HL-60/S4 treated with retinoic acid at 250 ng/mL for 4 days and 3 days (cell line): Measurements from ENCODE around the gene GNGT2.

Experiments used
- in situ Hi-C: fragments of 300-500 bp; cut with MboI; formaldehyde crosslinking; loops from 2 replicates; pipeline ENCODE4 v1.7.0; 2022; ENCODE audit warnings: low sequenced_read_pairs

GNGT2 gene

DNA sequence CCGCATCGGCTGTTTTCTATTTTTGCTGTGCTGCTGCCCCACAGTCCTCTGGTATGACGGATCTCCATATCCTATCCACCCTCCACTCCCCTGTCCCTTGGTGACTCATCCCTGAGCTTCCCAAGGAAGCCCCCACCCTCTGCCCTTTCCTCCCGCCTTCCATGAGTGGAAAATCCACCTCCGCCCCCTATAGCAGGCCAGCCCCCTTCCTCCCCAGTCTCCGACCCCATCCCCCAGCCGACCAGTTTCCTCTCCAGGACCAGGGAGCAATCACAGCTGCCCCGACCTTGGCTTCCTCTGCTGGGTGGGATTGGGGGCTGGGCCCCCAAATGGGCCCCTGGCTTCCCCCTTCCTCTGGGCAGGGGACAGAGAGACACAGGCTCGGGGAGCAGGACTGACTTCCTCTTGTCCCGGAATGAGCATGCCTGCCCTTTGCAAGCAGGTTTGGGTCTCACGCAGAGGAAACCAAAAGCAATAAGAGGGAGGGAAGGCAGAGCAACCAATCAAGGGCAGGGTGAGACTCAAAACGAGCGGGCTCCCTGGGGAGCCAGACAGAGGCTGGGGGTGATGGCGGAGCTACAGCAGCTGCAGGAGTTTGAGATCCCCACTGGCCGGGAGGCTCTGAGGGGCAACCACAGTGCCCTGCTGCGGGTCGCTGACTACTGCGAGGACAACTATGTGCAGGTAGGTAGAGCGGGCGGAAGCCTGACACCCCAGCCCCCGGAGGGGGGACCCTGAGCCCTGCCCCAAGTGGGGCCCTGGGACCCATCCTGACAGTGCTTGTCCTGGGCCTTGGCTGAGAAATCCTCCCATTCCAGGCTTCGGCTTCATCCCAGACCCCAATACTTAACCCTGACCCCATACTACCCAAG lies at the start of gene GNGT2, which contains the start of gene ABI3:
Gene GNGT2, minus strand, starts transcription at position 417 of the 872 bp plus-strand sequence. CDS start 3,152 bp downstream, outside the sequence.
Gene ABI3, plus strand, starts transcription at position 550 of the 872 bp plus-strand sequence. Its CDS starts 18 bp downstream, at position 568.
- in situ Hi-C loops = no loop called here

DNA sequence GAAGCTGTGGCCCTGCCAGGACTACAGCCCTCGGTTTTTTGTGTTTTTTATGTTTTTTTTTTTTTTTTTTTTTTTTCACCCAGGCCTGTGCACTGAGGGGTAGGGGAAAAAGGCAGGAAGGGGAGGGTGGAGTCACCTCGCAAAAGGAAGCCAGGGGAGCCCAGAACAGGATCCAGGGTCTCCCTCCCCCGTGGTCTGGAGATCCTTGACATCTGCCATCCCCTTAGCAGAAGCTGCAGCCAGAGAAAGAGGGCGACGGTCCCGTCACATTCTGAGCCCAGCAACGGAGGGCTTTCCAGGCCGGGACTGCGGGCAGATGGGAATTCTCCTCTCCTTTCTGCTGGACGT lies 49.3 kb upstream of the GNGT2 start:
- in situ Hi-C loops = no loop called here

DNA sequence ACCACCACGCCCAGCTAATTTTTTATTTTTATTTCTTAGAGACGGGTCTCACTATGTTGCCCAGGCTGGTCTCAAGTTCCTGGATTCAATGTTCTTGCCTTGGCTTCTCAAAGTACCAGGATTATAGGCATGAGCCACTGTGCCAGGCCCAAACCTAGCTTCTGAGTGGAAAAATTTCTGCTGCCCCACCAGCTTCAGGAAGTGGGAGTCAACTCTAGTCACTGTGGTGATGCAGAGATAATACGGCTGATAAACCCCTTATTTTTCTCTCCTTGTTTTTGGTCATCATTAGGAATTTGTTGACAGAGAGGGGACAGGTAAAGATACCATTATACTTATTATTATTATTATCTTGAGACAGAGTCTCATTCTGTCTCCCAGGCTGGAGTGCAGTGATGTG lies 48.0 kb upstream of the GNGT2 start:
- in situ Hi-C loops = no loop called here

DNA sequence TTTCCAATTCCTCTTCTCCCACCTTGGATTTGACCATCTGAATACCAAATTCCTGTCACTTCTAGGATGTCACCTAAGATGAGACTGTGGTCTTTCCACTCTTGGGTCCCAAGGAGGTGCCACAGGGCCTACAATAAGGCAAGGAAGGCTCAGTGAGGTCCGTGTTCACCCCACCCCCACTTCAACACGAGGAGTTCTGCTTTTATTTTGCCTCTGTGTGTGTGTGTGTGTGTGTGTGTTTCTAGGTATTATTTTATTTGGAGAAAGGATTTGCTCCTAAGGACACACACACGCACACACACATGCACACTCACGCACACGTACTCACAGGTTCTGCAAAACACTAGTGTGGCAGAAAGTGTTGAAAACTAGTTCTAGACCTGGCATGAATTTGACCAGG lies 44.8 kb upstream of the GNGT2 start:
- in situ Hi-C loops = no loop called here

DNA sequence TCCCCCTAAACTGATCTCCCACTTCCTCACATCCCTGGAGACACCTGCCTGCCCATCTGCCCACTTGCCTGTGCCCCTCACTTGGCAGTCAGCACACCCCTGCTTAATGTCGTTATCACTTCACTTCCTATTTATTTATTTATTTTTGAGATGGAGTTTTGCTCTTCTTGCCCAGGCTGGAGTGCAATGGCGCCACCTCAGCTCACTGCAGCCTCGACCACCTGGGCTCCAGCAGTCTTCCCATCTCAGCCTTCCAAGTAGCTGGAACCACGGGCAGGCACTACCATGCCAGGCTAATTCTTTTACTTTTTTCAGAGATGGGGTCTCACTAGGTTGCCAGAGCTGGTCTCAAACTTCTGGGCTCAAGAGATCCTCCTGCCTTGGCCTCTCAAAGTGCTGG lies 43.7 kb upstream of the GNGT2 start:
- in situ Hi-C loops = no loop called here

DNA sequence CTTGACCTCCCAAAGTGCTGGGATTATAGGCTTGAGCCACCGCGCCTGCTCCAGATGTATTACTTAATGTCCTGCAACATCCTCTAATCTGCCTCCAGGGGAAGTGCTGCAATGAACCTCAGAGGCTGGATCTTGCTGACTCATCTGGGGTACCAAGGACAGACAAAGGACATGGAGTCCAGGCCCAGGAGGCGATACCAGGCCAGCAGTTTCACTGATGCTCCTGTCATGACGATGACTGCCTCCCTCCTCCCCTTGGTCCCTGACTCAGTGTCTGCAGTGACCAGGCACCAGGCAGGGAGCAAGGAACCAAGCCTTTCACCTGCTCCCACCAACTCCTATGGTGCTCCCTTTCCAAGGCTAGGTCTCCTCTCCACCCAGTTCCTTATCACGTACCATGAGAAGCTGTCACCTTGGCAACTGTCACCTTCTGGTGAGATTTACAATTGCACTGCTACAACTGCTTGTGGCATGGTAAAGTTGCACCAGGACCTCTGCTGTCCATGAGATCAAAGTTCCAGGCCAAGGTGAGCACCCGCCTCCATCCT lies 41.8 kb upstream of the GNGT2 start:
- in situ Hi-C loops = no loop called here

DNA sequence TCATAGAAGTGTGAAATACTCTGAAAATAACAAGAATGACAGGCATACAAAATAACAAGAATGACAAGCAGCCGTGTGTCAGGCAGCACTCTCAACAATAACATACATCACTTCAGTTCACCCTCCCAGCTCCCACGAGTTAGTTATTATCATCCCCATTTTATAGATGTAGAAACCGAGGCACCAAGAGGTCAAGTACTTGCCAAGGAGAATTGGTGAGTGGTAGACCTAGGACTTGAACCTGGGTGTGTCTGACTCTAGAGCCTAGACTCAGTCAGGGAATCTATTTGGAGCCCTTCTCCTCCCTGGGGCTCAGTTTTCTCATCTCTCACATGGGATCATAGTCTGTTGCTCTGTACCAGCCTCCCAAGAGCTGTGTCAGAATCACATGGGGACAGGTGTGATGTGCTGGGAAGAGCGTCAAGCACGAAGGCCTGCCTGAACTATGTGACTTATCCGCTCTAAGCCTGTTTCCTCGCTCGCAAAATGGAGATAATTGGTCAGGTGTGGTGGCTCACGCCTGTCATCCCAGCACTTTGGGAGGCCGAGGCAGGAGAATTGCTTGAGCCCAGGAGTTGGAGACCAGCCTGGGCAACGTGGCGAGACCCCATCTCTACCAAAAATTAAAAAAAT lies 39.6 kb upstream of the GNGT2 start:
- in situ Hi-C loops = no loop called here

DNA sequence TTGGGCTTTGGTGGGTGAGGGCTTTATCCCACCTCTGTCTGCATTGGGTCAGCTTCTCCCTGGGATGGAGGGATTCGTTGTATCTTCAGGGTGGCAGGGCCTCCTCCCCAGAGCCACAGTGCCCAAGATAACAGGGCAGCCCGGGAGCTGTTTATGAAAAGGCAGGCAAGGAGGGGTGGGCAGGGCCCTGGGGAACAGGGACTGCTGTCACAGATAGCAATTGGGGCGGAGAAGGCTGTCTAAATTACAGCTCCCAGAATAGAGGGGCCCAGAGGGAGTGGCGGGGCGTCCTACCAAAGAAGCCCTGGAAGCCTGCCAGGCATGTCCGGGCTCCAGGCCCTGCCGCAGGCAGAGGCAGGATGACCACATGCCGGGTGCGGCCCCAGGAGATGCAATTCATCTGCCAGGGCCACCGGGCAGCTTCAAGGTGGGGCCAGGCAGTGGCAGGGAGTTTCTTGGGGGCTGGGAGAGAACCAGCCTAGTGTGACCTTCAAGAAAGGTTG lies 39.0 kb upstream of the GNGT2 start:
- in situ Hi-C loops = no loop called here

DNA sequence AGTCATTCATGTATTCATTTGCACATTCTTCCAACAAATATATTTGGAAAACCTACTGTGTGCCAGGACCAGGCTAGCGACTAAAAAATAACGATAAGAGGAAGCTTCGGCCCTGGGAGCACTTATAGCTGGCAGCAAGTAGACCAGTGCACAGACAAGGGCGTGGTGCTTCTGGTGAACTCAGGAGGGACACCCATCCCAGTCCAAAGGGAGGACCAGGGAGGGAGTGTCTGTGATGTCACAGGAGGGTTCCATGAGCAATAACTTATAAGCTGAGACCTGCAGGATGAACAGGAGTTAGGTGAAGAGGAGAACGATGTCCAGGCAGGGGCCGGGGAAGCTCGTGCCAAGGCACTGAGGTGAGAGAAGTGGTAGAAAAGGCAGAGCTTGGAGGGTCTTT lies 37.6 kb upstream of the GNGT2 start:
- in situ Hi-C loops = no loop called here

DNA sequence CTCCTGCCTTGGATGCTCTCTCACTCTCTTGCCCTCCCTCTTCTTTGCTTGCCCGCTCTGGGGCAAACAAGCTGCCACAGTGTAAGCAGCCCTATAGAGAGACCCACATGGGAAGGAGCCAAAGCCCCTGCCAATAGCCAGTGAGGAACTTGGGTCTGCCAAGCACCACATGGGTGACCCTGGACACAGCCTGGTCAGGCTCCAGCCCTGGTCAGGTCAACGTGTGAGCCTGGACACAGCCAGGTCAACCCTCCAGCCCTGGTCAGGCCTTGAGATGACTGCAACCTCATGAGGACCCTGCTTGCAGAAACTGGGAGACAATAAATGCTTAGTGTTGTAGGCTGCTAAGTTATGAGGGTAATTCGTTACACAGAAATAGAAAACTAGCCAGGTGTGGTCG lies 34.5 kb upstream of the GNGT2 start:
- in situ Hi-C loops = no loop called here

DNA sequence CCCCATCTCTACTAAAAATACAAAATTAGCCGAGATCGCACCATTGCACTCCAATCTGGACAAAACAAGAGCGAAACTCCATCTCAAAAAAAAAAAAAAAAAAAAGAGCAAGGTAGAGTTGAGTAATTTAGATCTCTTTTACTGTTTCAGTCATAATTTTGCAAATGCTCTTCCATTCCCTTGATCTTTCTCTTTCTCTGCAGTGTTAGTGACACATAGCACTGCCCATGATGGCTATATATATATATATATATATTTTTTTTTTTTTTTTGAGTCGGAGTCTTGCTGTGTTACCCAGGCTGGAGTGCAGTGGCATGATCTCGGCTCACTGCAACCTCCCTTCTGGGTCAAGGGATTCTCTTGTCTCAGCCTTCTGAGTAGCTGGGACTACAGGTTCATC lies 32.4 kb upstream of the GNGT2 start:
- in situ Hi-C loops = no loop called here

DNA sequence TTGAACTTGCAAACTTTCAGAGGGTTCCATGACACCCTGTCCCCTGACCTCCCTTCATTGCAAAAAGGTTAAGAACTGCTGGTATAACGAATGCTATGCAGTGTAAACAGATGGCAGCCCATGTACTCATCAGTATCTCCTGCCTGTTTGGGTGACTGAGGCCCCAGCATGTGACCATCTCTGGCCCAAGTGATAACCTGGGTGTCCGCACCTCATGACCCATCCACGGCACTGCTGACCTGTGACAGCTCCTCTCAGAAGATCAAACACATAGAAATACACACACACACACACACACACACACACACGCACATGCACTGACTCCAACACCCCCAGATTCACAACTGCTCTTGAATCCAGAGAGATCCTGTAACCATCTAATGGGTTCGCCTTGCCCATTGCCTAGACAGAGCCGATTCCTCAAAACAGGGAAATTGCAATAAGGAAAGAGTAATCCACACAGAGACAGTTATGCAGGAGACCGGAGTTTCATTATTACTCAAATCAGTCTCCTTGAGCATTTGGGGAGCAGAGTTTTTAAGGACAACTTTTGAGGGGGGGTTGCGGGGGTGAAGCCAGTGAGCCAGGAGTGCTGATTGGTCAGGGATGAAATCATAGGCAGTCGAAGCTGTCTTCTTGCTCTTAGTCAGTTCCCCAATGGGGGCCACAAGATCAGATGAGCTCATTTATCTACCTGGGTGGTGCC lies 31.5 kb upstream of the GNGT2 start:
- in situ Hi-C loops = no loop called here

DNA sequence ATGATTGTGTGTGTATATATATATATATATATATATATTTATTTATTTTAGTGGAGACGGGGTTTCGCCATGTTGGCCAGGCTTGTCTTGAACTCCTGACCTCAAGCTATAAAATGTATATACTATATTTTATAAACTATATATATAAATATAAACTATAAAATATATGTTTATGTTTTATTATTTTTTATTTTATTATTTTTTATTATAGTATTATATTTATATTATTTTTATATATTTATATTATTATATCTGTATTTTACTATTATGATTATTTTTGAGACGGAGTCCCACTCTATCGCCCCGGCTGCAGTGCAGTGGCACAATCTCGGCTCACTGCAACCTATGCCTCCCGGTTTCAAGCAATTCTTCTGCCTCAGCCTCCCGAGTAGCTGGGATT lies 30.7 kb upstream of the GNGT2 start:
- in situ Hi-C loops = no loop called here

DNA sequence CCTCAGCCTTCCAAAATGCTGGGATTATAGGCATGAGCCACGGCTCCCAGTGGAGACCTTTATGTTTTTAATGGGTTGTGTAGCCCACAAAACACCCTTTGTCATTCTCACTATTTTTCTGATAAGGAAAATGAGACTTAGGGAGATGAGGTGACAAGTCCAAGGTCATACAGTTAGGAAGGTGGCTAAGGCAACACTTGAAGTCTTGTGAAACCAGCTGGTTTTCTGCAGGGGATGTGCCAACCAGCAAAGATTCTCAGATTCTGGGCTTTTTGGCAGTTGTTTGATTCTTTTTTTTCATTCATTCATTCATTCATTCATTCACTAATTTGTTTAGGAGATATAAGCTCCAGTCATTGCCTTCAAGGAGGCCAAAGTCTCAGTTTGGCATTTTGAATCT lies 30.2 kb upstream of the GNGT2 start:
- in situ Hi-C loops = no loop called here

DNA sequence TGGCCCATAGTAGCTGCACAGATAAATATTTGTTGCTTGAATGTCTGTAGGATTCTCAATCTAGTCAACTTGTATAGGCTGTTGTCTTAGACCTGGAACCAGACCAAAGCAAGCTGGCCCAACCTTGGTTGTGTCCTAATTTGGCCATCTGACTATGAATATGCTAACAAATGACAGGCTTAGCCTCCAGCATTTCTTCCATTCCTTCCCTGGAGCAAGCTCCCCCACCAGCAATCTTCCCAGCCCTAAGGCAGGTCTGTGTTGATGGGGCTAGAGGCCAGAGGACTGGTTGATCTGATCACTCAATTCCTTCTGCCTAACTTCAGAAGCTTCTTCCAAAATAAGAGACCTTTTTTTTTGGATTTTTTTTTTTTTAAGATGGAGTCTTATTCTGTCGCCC lies 29.6 kb upstream of the GNGT2 start:
- in situ Hi-C loops = no loop called here

DNA sequence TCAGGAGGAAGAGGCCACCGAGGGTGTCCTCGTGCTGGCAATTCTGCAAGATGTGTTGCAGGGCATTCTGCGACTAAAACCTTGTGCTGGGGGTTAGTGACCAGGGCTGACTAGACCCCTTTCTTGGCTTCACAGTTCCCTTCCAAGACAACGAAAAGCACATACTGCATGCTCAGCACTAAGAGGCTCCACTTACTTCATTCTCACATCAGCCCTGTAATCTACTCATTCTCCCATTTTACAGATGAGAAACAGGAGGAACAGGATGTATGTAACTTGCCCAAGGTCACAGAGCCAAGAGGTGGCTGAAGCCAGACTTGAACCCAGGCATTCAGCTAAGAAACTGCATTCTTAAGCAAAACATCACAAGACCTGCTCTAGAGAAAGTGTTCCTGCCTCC lies 25.5 kb upstream of the GNGT2 start:
- in situ Hi-C loops = no loop called here

DNA sequence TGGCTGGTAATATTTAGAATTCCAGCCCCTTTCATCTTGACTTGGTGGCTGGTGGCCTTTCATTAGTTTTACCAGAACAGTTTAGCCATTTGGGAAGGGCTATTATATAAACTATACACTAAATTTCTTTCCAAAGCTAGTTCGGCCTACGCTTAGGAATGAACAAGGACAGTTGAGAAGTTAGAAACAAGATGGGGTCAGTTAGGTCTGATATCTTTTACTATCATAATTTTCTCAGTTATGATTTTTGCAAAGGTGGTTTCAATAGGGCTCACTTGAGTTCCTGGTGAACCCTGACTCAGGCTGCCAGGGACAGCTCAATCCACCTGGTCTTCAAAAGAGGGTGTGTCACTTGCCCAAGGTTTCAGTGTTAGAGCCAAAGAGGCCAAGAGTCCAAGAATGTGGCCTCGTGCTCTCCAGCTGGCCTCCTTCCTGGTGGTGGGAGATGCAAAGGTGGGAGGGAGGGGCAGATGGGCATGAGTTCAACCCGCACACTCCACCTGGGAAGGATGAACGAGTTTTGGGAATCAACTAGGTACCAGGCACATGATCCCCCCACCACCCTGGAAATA lies 24.2 kb upstream of the GNGT2 start:
- in situ Hi-C loops = no loop called here

DNA sequence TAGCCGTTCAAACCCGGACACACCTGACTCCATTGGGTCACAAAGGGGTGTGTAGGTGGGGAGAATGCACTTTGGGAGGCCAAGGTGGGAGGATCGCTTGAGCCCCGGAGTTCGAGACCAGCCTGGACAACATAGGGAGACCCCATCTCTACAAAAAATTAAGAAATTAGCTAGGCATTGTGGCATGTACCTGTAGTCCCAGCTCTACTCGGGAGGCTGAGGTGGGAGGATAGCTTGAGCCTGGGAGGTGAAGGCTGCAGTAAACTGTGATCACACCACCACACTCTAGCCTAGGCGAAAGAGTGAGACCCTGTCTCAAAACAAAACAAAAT lies 21.2 kb upstream of the GNGT2 start:
- in situ Hi-C loops = no loop called here

DNA sequence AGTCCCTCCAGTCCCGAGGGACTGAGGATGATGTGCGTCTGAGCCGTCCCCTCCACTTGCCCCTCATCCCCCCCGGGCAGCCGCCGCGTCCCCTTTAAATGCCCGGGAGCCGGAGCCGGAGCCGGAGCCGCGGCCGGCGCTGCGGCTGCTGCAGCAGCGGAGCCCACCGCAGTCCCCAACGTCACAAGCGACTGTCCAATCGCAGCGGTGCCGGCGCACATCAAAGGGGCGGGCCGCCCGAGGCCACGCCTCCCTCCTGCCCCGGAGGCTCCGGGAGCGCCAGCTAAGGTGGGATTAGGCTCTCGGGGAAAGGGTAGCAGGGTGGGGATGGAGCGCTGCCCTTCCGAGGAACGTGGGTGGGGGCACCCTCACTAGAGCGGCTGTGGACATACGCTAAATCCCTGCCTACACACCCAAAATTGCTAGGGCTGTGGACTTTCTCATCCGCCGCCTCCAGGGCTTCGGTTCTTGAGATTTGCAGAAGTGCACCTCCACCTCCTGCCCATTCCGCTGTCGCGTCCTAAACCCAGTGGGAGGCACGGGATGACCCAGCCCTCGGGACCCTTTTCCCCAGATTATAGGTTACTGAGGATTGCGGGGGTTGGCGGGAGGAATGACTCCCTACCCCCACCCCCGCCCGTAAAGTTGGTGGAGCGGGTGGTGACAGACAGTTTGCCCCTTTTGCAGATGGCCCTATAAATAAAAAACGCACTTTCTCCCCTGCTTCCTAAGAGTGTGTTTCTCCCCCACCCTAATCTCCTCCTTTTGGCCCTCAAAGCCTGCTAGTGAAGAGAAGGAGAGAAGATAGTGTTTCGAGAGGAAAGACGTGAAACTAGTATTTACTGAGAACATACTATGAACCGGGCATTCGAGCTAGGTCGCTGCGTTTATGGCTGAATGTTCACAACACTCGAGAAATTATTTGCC lies 20.5 kb upstream of the GNGT2 start, which contains the start of gene PHOSPHO1:
Gene PHOSPHO1, minus strand, starts transcription at position 152 of the 927 bp plus-strand sequence. CDS start 4,096 bp downstream, outside the sequence.
- in situ Hi-C loops = no loop called here
